Osteoblast (primary cell): ENCODE data around the gene EML4. TPM values are rescaled to one million over a fixed set of nuclear protein-coding genes. Genes with fewer than 3 reads are reported as not detected.

Experiments used
- DNase-seq: peaks from one replicate; pipeline ENCODE4 v3.0.0; 2011; ENCODE audit warnings: low spot score, mixed read lengths; ENCODE audit not compliant: insufficient read length; ENCODE audit errors: missing footprints
- H2AFZ ChIP-seq: 2 replicates; pipeline ENCODE4 v1.6.0; 2011; ENCODE audit warnings: mild to moderate bottlenecking, low read length
- H3K27ac ChIP-seq: 2 replicates; pipeline ENCODE4 v1.5.1; 2011; ENCODE audit warnings: mild to moderate bottlenecking, low read depth, low read length, moderate library complexity
- H3K27me3 ChIP-seq: 2 replicates; pipeline ENCODE4 v1.6.0; 2012; ENCODE audit warnings: mild to moderate bottlenecking, control low read depth, inconsistent platforms, low read length, moderate library complexity; ENCODE audit not compliant: insufficient read depth
- H3K36me3 ChIP-seq: 2 replicates; pipeline ENCODE4 v1.5.1; 2011; ENCODE audit warnings: mild to moderate bottlenecking, low read length, control low read depth, moderate library complexity; ENCODE audit not compliant: insufficient read depth
- H3K4me1 ChIP-seq: 2 replicates; pipeline ENCODE4 v1.5.1; 2011; ENCODE audit warnings: mild to moderate bottlenecking, low read length, control low read depth, moderate library complexity; ENCODE audit not compliant: insufficient read depth
- H3K4me2 ChIP-seq: 2 replicates; pipeline ENCODE4 v1.6.0; 2011; ENCODE audit warnings: mild to moderate bottlenecking, low read length; ENCODE audit not compliant: insufficient read depth
- H3K4me3 ChIP-seq: fragments of 200-600 bp; sonication (generic); 3 replicates; pipeline ENCODE4 v1.5.1; 2012; ENCODE audit warnings: mild to moderate bottlenecking, low read length, inconsistent platforms; ENCODE audit not compliant: insufficient read depth
- H3K79me2 ChIP-seq: 2 replicates; pipeline ENCODE4 v1.6.0; 2012; ENCODE audit warnings: mild to moderate bottlenecking, low read length, control low read depth, inconsistent platforms; ENCODE audit not compliant: insufficient read depth
- H3K9me3 ChIP-seq: 2 replicates; pipeline ENCODE4 v1.5.1; 2011; ENCODE audit warnings: low read depth, low read length, control low read depth
- H4K20me1 ChIP-seq: 2 replicates; pipeline ENCODE4 v1.6.0; 2012; ENCODE audit warnings: mild to moderate bottlenecking, low read length, control low read depth; ENCODE audit not compliant: insufficient read depth
- total RNA-seq: library from RNA; depleted of rRNA; stranded (reverse); fragments of >200 nt; gene quantifications from 2 replicates; pipeline ENCODE4 v1.2.3, GENCODE V29; 2012
- TF ChIP-seq, protein P1 (sequence below): IDR thresholded peaks from 2 replicates; pipeline ENCODE4 v1.5.1; 2011; ENCODE audit warnings: mild to moderate bottlenecking, low read depth, low read length, moderate library complexity; ENCODE audit errors: extremely low read depth

EML4 gene
- total RNA-seq, 1 donor: 91.9 TPM

DNA sequence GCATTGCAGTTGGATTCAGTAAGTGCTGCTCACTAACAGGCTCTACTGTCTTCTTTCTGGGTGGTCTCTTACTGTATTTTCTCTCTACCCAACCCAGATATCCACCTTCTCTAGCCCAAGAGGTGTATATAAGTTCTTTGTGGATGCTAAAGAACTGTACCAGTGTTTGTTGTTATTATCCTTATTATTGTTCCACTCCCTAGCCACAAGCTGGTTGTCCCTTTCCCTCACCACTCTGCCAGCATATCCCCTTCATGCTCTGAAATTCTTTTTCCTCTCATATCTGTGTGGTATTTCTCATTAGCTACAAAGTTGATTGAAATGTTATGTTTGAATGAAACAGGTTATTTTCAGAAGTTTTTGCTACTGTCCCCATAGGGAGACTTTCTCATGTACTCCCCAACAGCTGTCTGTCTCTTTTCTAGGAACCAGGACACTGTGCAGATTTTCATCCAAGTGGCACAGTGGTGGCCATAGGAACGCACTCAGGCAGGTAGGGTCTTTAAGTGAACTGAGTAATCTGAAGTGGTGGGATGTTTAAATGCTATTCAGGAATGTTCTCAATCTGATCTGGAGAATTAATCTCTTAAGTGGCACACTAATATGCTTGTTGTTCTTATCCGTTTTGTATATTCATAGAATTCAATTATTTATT, 135.0 kb downstream of the EML4 start:
- TF ChIP-seq, protein P1, sequence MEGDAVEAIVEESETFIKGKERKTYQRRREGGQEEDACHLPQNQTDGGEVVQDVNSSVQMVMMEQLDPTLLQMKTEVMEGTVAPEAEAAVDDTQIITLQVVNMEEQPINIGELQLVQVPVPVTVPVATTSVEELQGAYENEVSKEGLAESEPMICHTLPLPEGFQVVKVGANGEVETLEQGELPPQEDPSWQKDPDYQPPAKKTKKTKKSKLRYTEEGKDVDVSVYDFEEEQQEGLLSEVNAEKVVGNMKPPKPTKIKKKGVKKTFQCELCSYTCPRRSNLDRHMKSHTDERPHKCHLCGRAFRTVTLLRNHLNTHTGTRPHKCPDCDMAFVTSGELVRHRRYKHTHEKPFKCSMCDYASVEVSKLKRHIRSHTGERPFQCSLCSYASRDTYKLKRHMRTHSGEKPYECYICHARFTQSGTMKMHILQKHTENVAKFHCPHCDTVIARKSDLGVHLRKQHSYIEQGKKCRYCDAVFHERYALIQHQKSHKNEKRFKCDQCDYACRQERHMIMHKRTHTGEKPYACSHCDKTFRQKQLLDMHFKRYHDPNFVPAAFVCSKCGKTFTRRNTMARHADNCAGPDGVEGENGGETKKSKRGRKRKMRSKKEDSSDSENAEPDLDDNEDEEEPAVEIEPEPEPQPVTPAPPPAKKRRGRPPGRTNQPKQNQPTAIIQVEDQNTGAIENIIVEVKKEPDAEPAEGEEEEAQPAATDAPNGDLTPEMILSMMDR: no peak
- Histone ChIP-seq H3K4me1 (no peaks in the 10 kb centered on the region), H4K20me1 (no peaks in the 10 kb centered on the region), H2AFZ (no peak overlapping the region), H3K4me2 (no peak overlapping the region), H3K4me3 (no peak overlapping the region), H3K79me2 (no peaks in the 10 kb centered on the region), H3K27me3 (no peaks in the 10 kb centered on the region), H3K27ac (no peak overlapping the region), H3K36me3 (peaks cover 40% of the 10 kb centered on the region), H3K9me3 (no peaks in the 10 kb centered on the region)
- no peak for DNase-seq

DNA sequence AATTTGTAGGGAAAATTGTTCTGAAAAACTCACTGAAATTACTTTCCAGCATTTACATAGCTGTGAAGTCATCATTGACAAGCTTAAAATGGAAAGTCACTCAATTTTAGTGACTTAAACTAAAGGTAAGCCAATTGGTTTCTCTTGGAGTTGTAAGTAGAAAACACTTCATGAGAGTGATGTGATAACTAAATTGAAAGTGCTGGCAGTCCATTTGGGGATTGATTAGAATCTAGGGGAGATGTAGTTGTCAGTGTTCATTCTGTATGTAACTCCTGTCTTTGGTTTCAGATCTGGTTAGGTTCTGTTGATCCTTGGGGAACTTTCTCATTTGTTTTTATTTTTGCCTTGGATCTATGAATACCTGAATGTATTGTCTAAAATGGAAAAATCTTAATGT, 138.0 kb downstream of the EML4 start:
- H3K79me2 ChIP-seq: no peaks in the 10 kb centered on the region
- H4K20me1 ChIP-seq: no peaks in the 10 kb centered on the region
- TF ChIP-seq, protein P1: no peak
- H3K4me1 ChIP-seq: no peaks in the 10 kb centered on the region
- H3K27me3 ChIP-seq: no peaks in the 10 kb centered on the region
- H3K9me3 ChIP-seq: no peaks in the 10 kb centered on the region
- peaks cover 35% of the 10 kb centered on the region for H3K36me3 ChIP-seq
- H3K27ac ChIP-seq: no peak overlapping the region
- H3K4me2 ChIP-seq: no peak overlapping the region
- no peak for DNase-seq
- H3K4me3 ChIP-seq: no peak overlapping the region
- no peak overlapping the region for H2AFZ ChIP-seq

DNA sequence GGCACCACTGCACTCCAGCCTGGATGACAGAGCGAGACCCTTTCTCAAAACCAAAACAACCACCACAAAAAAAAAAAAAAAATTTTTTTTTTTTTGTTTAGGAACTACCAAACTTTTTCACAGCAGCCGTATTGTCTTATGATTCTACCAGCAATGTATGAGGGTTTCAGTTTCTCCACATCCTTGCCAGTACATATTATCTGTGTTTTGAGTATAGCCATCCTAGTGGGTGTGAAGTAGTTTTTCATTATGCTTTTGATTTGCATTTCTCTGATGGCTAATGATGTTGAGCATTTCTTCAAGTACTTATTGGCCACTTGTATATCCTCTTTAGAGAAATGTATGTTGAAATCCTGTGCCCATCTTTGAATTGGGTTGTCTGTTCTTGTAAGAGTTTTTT, 140.2 kb downstream of the EML4 start:
- Histone ChIP-seq H3K9me3 (no peaks in the 10 kb centered on the region), H3K4me1 (peaks cover 5% of the 10 kb centered on the region), H3K4me2 (no peak overlapping the region), H3K27me3 (no peaks in the 10 kb centered on the region), H3K36me3 (peaks cover 26% of the 10 kb centered on the region), H3K4me3 (no peak overlapping the region), H4K20me1 (no peaks in the 10 kb centered on the region), H3K27ac (no peak overlapping the region), H3K79me2 (no peaks in the 10 kb centered on the region), H2AFZ (no peak overlapping the region)
- no peak for DNase-seq
- TF ChIP-seq, protein P1: no peak

DNA sequence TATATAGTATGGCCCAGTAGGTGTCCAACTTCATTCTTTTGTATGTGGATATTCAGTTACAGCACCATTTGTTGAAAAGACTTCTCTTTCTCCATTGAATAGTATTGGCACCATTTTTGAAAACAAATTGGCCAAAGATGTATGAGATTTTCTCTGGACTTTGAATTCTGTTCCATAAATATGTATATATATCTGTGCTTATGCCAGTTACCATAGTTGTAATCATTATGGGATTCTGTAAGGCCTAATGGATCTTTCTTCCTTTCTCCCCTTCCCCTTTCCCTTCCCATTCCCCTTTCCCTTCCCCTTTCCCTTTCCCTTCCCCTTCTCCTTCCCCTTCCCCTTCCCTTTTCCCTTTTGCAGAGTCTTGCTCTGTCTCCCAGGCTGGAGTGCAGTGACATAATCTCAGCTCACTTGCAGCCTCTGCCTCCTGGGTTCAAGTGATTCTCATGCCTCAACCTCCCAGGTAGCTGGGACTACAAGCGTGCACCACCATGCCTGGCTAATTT, 140.9 kb downstream of the EML4 start:
- Histone ChIP-seq H3K36me3 (peaks cover 23% of the 10 kb centered on the region), H3K79me2 (no peaks in the 10 kb centered on the region), H3K4me3 (no peak overlapping the region), H3K27me3 (no peaks in the 10 kb centered on the region), H3K4me1 (peaks cover 12% of the 10 kb centered on the region), H3K9me3 (no peaks in the 10 kb centered on the region), H4K20me1 (no peaks in the 10 kb centered on the region), H3K27ac (no peak overlapping the region), H3K4me2 (no peak overlapping the region), H2AFZ (no peak overlapping the region)
- DNase-seq: no peak
- TF ChIP-seq, protein P1: no peak
